Transverse colon (tissue), 4 donors: ENCODE data around the gene G6PC3. TPM values are rescaled to one million over a fixed set of nuclear protein-coding genes. Genes with fewer than 3 reads are reported as not detected.

Source experiments
- DNase-seq: peaks from one replicate; pipeline ENCODE4 v3.0.0-alpha.2; 2019
- H3K27ac ChIP-seq, 4 donors: fragments of 200-600 bp; sonication (generic); 2 replicates each; pipeline ENCODE4 v1.5.1; 2016 to 2018; ENCODE audit warnings: inconsistent platforms in 4 of 4
- H3K27me3 ChIP-seq: fragments of 200-600 bp; sonication (generic); 2 replicates; pipeline ENCODE4 v1.5.1; 2017; ENCODE audit warnings: inconsistent platforms
- H3K36me3 ChIP-seq, 4 donors: fragments of 200-600 bp; sonication (generic); 2 replicates each; pipeline ENCODE4 v1.5.1; 2017 to 2019; ENCODE audit warnings: inconsistent platforms in 4 of 4
- H3K4me1 ChIP-seq, 4 donors: fragments of 200-600 bp; sonication (generic); 2 replicates each; pipeline ENCODE4 v1.5.1; 2017 to 2020; ENCODE audit warnings: inconsistent platforms in 4 of 4
- H3K4me3 ChIP-seq, 4 donors: fragments of 200-600 bp; sonication (generic); 1 replicate in 1 of 4; 2 replicates in 3 of 4; pipeline versions ENCODE4 v1.5.1 to v1.6.1; 2017 to 2019; ENCODE audit warnings: inconsistent platforms in 4 of 4
- H3K9me3 ChIP-seq, 2 donors: fragments of 200-600 bp; sonication (generic); 2 replicates each; pipeline ENCODE4 v1.5.1; 2017 to 2019; ENCODE audit warnings: inconsistent platforms in 2 of 2
- CTCF ChIP-seq, 5 experiments: fragments of 200-600 bp in 3 of 5; fragments of 450-650 bp in 2 of 5; sonication (generic) in 3 of 5; IDR thresholded peaks; 1 replicate in 2 of 5; 2 replicates in 3 of 5; pipeline ENCODE4 v1.5.1; 2016 to 2017; ENCODE audit warnings: antibody characterized with exemption in 5 of 5, inconsistent platforms in 3 of 5, mild to moderate bottlenecking in 2 of 5, moderate library complexity in 1 of 5
- EP300 ChIP-seq: sonication (generic); formaldehyde crosslinking; IDR thresholded peaks from one replicate; pipeline ENCODE4 v1.6.1; 2017; ENCODE audit warnings: antibody characterized with exemption, low read depth
- POLR2A ChIP-seq: fragments of 450-650 bp; IDR thresholded peaks from one replicate; pipeline ENCODE4 v1.6.1; 2016; ENCODE audit warnings: antibody characterized with exemption, mild to moderate bottlenecking, moderate library complexity
- POLR2AphosphoS5 ChIP-seq, 3 donors: sonication (generic); formaldehyde crosslinking; IDR thresholded peaks; one replicate each; pipeline ENCODE4 v1.6.1; 2016; ENCODE audit warnings: antibody characterized with exemption in 3 of 3
- WGBS, 2 donors: methylation state at CpG; one replicate each; pipeline ENCODE4 v1.1.5; 2018; ENCODE audit warnings: low coverage in 1 of 2; 5-methylcytosine and 5-hydroxymethylcytosine counted together
- in situ Hi-C, 4 donors: fragments of 200-750 bp; cut with MboI; loops; one replicate each; pipeline versions ENCODE4 v1.15.0 to v1.15.1; 2017; ENCODE audit warnings: low sequenced_read_pairs in 3 of 4, low pct_ligation_motif_present in 1 of 4, low pct_unique_long_range_greater_than_20kb in 1 of 4
- intact Hi-C: fragments of 100-400 bp; cut with DNase I; formaldehyde crosslinking; loops from one replicate; pipeline ENCODE4 v1.15.1; 2023; ENCODE audit warnings: low total_unique reads
- total RNA-seq, 4 donors: library from RNA; depleted of rRNA; stranded (reverse); fragments of >200 nt; gene quantifications; one replicate each; pipeline ENCODE4 v1.1.0, GENCODE V29; 2016

Gene G6PC3
- total RNA-seq, 4 donors from 2014 or later = 5.2 to 35.6 (median 18.5) TPM

- in situ Hi-C loops = no loop called here
- peak overlapping the region in 1 of 4 donors; percentile 33 for H3K27ac ChIP-seq
- no peak overlapping the region for H3K4me3 ChIP-seq
- H3K9me3 ChIP-seq = no peaks in the 10 kb centered on the region
- intact Hi-C loops = no loop called here
- peaks cover 0 to 11% (median 5%) of the 10 kb centered on the region in 4 donors for H3K4me1 ChIP-seq
- 85% methylated on average over 5 of the region's 5 CpGs; no CpG with 5 or more reads in 1 of the 2 donors for WGBS, 2 donors
- no peaks in the 10 kb centered on the region for H3K27me3 ChIP-seq
- DNase-seq = no peak
- TF ChIP-seq CTCF (IDR thresholded peaks at IDR 0.05) (no peak), POLR2A (no peak), POLR2AphosphoS5 (IDR thresholded peaks at IDR 0.05) (no peak), EP300 (no peak)
- peaks cover 0 to 14% (median 3%) of the 10 kb centered on the region in 4 donors for H3K36me3 ChIP-seq
These were observed 15.4 kb downstream of the G6PC3 start for GRCh38 chr17:44085908-44086307.

DNA sequence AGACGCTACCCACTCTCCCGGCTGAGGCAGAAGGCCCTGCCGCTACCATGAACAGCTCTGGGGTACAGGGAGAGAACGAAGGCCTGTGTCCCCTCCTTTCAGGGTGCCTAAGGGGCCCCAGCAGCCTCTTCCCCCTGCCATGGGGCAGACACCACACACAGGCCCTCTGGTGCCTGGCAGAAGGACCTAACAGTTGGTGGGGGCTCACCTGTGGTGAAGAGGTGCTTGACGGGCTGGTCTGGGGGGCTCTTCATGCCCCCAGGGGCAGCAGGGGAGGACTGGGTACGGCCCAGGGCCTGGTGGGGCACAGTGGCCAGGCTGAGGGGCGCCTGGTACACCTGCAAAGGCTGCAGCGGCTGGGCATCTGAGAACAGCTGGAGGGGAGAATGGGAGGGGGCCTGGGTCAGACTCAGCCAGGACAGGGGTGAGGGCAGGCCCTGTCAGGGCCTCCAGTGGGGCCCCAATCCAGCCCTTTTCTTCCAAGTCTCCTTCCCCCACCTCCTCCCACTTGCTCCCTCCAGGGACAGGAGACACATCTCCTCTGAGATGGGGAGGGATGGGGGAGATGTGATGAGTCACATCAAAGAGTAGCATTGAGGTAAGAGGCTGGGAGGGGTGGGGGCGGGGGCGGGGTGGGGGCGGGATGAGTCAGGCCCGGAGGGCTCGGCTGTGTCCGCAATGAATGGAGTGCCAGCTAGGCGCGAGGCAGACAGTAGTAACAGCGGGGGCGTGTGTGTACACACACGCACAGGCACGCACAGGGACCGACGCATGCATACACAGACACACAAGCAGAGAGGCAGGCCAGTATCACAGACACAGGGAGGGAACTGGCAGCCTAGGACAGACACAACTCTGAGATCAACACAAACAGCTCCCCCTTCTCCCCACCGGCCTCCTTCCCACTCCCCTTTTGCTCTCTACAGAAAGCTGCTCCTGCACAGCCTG is 16.1 kb downstream of the G6PC3 start:
- WGBS, 2 donors = 42 to 62% methylated on average over 4 to 23 of the region's 23 CpGs
- Histone ChIP-seq H3K4me3 (no peak overlapping the region), H3K36me3 (peaks cover 0 to 17% (median 6%) of the 10 kb centered on the region in 4 donors), H3K27me3 (no peaks in the 10 kb centered on the region), H3K9me3 (no peaks in the 10 kb centered on the region), H3K27ac (peak overlapping the region; percentile 26 to 36 (median 34)), H3K4me1 (peaks cover 0 to 11% (median 5%) of the 10 kb centered on the region in 4 donors)
- no peak for DNase-seq
- in situ Hi-C loops = no loop called here
- TF ChIP-seq CTCF (IDR thresholded peaks at IDR 0.05) = no peak
- TF ChIP-seq POLR2AphosphoS5 (IDR thresholded peaks at IDR 0.05) = no peak
- TF ChIP-seq EP300 = no peak
- no peak for TF ChIP-seq POLR2A
- intact Hi-C loops = no loop called here

DNA sequence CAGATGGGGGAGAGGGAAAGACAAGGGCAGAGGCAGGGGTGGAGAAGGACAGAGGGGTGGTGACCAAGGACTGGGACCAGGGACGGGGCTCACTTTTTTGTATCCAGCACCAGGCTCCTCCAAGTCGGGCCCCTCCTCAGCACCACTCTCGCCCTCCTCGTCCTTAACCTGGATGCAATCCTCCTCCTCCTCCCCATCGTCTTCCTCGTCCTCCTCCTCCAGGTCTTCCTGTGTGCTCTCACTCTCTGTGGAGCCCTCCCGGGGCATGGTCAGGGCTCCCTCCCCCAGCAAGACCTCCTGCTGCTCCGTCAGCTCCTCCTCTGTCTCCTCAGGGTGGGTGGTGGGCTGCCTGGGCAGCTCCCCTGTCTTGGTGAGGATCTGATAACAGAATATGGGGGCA is 16.8 kb downstream of the G6PC3 start:
- Histone ChIP-seq H3K4me1 (peaks cover 0 to 11% (median 5%) of the 10 kb centered on the region in 4 donors), H3K4me3 (no peak overlapping the region), H3K9me3 (no peaks in the 10 kb centered on the region), H3K27me3 (no peaks in the 10 kb centered on the region), H3K36me3 (peaks cover 0 to 17% (median 6%) of the 10 kb centered on the region in 4 donors), H3K27ac (peak overlapping the region in 1 of 4 donors; percentile 6)
- no peak for DNase-seq
- intact Hi-C loops (no loop called here), in situ Hi-C loops (no loop called here)
- WGBS, 2 donors = 73 to 86% methylated on average over 3 to 8 of the region's 8 CpGs
- no peak for TF ChIP-seq CTCF (IDR thresholded peaks at IDR 0.05)
- no peak for TF ChIP-seq POLR2AphosphoS5 (IDR thresholded peaks at IDR 0.05)
- no peak for TF ChIP-seq EP300
- TF ChIP-seq POLR2A = no peak

- whole genome bisulfite sequencing, 2 donors = 98% methylated on average over 14 of the region's 16 CpGs; no CpG with 5 or more reads in 1 of the 2 donors
- Histone ChIP-seq H3K9me3 (no peaks in the 10 kb centered on the region), H3K4me3 (no peak overlapping the region), H3K4me1 (peaks cover 0 to 11% (median 5%) of the 10 kb centered on the region in 4 donors), H3K27ac (no peak overlapping the region), H3K27me3 (no peaks in the 10 kb centered on the region), H3K36me3 (peaks cover 0 to 16% (median 7%) of the 10 kb centered on the region in 4 donors)
- TF ChIP-seq POLR2AphosphoS5 (IDR thresholded peaks at IDR 0.05) (no peak), POLR2A (no peak), EP300 (no peak), CTCF (IDR thresholded peaks at IDR 0.05) (no peak)
- no peak for DNase-seq
- in situ Hi-C loops = no loop called here
- intact Hi-C loops = no loop called here
These were observed 17.7 kb downstream of the G6PC3 start for GRCh38 chr17:44088254-44088653.
